Ovary (tissue), 10 donors: ENCODE measurements around the gene KATNIP. TPM values are rescaled to one million over a fixed set of nuclear protein-coding genes. Genes with fewer than 3 reads are reported as not detected.

Experiments
- DNase-seq, 5 donors: peaks; one replicate each; pipeline ENCODE4 v3.0.0-alpha.2; 2019 to 2020
- H3K27ac ChIP-seq, 2 donors: fragments of 200-600 bp; one replicate each; pipeline versions ENCODE4 v1.5.1 to v1.8.0; 2019 to 2022
- H3K27me3 ChIP-seq: fragments of 200-600 bp; one replicate; pipeline ENCODE4 v1.8.0; 2022
- H3K36me3 ChIP-seq: fragments of 200-600 bp; sonication (generic); one replicate; pipeline ENCODE4 v1.5.1; 2019
- H3K4me1 ChIP-seq: one replicate; pipeline ENCODE4 v1.8.1; 2013; ENCODE audit warnings: mild to moderate bottlenecking, moderate library complexity; ENCODE audit not compliant: insufficient read depth
- H3K4me3 ChIP-seq: fragments of 200-600 bp; sonication (generic); one replicate; pipeline ENCODE4 v1.5.1; 2017
- H3K9me3 ChIP-seq, 2 donors: fragments of 200-600 bp in 1 of 2; sonication (generic) in 1 of 2; one replicate each; pipeline versions ENCODE4 v1.5.1 to v1.8.1; 2013 to 2019; ENCODE audit warnings: mild to moderate bottlenecking in 1 of 2, moderate library complexity in 1 of 2
- EP300 ChIP-seq: sonication (generic); formaldehyde crosslinking; IDR thresholded peaks from one replicate; pipeline ENCODE4 v1.6.1; 2017; ENCODE audit warnings: antibody characterized with exemption
- POLR2A ChIP-seq: fragments of 450-650 bp; IDR thresholded peaks from one replicate; pipeline ENCODE4 v1.6.1; 2017; ENCODE audit warnings: antibody characterized with exemption, mild to moderate bottlenecking, moderate library complexity
- WGBS, 3 donors: extraction: QIAGEN DNeasy Blood & Tissue Kit in 1 of 3; methylation state at CpG; one replicate each; pipeline versions ENCODE4 v1.1.5 to v1.1.7; 2013 to 2017; 5-methylcytosine and 5-hydroxymethylcytosine counted together
- intact Hi-C, 4 donors: fragments of 100-400 bp; cut with DNase I; formaldehyde crosslinking; loops; one replicate each; pipeline versions ENCODE4 v1.11.0 to v1.15.1; 2022 to 2023
- long read RNA-seq, 3 donors: library from polyadenylated mRNA in 2 of 3; unstranded in 2 of 3; transcript quantifications; one replicate each; pipeline ENCODE4 v2.0.0 and lab custom pipeline, GENCODE V29; 2021 to 2026
- polyA plus RNA-seq, 2 donors: library from polyadenylated mRNA; stranded (reverse); fragments of 200-250 nt in 1 of 2; fragments of 350-450 nt in 1 of 2; fragmentation: Illumina TruSeq in 1 of 2; extraction: RNeasy Lipid Tissue Mini Kit (QIAGEN cat#74804) in 1 of 2; gene quantifications; one replicate each; pipeline ENCODE4 v1.2.3, GENCODE V29; 2013 to 2014
- total RNA-seq, 7 donors: library from RNA; depleted of rRNA in 2 of 7; stranded (reverse); fragments of >200 nt in 2 of 7; fragmentation: NEBNext Ultra II Directional in 3 of 7; extraction: Animal tissue kit (Norgen Biotek cat#: 25700) in 3 of 7; gene quantifications; one replicate each; pipeline versions ENCODE4 v1.1.0 to v1.2.4, GENCODE V29; 2016 to 2023
- TF ChIP-seq, protein P1 (sequence below), 3 donors: fragments of 450-650 bp in 2 of 3; fragments of 200-600 bp in 1 of 3; IDR thresholded peaks; one replicate each; pipeline versions ENCODE4 v1.5.1 to v1.8.0; 2016 to 2022; ENCODE audit warnings: antibody characterized with exemption in 3 of 3, mild to moderate bottlenecking in 1 of 3
- donor health status: DM: no; HTN: no; CAD: no; lungs with moderate emphysema.
- donor health status: DM: no; HTN: no; CAD: no.
- donor health status: Bipolar disorder and iron deficiency.
- donor health status: DM: yes; HTN: yes; CAD: no.
- donor health status: DM: no; HTN: no; CAD: no.
- donor health status: DM: yes; HTN: yes; CAD: no.

KATNIP gene
- 10 to 100 TPM; 11.0 to 32.9 (median 20.5) TPM for total RNA-seq
- polyA plus RNA-seq = 10 to 100 TPM in 1 of 2 donors, 1 to 10 TPM in 1; 8.4 to 11.7 TPM
- long read RNA-seq, donor 1, partial matches to known transcripts = 7 of 10 reads
- long read RNA-seq, donor 1, other reads (novel, unspliced or antisense) = 3 of 10 reads
- long read RNA-seq, donor 2, partial matches to known transcripts = 0 of 2 reads
- long read RNA-seq, donor 2, other reads (novel, unspliced or antisense) = 0 of 2 reads
- long read RNA-seq, donor 3, partial matches to known transcripts = 4 of 10 reads
- long read RNA-seq, donor 3, other reads (novel, unspliced or antisense) = 3 of 10 reads

DNA sequence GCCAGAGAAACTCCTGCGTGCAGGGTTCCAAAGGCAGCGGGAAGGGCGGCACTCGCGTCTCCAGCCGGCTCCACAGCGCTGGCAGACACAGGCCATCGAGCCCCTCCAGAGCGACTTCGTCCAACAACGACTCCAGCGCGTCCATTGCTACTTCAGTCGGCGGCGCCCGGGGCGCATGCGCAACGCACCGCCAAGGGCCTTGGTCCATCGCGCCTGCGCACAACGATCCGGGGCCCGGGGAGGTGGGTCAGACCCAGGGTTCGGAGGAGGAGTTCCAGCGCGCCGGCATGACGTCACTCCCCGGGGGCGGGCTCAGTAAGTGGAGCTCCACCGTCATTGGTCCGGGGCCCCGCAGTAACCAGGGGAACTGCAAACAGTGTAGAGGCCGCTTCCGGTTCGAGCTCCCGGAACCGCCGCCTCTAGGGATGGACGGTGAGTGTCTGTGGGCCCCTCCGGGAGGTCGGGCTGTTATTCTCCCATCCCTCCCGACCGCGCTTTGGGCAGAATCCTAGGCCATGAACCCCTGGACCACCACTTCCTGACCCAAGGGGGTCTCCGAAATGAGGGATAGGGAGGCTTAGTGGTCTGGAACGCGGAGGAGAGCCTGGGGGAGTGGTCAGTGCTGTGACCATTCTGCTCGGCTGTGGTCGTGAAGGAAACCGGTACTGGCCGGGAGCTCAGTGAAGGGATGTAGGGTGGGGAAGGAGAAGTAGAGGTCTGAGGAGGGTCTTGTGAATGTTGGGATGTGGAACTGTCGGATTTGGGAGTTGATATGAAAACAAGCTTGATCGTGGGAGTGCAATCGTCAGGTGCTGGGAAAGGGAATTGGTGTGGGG is at the start of gene KATNIP, which contains the start of gene GTF3C1:
KATNIP (plus strand) TSS at position 399 of the 836 bp plus-strand sequence; CDS start at position 426, 27 bp downstream.
GTF3C1 (minus strand) TSS at position 168 of the 836 bp plus-strand sequence; CDS start at position 145, 23 bp downstream.
- H3K27me3 ChIP-seq = no peaks in the 10 kb centered on the region
- intact Hi-C loops = no loop called here
- TF ChIP-seq, protein P1, sequence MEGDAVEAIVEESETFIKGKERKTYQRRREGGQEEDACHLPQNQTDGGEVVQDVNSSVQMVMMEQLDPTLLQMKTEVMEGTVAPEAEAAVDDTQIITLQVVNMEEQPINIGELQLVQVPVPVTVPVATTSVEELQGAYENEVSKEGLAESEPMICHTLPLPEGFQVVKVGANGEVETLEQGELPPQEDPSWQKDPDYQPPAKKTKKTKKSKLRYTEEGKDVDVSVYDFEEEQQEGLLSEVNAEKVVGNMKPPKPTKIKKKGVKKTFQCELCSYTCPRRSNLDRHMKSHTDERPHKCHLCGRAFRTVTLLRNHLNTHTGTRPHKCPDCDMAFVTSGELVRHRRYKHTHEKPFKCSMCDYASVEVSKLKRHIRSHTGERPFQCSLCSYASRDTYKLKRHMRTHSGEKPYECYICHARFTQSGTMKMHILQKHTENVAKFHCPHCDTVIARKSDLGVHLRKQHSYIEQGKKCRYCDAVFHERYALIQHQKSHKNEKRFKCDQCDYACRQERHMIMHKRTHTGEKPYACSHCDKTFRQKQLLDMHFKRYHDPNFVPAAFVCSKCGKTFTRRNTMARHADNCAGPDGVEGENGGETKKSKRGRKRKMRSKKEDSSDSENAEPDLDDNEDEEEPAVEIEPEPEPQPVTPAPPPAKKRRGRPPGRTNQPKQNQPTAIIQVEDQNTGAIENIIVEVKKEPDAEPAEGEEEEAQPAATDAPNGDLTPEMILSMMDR (IDR thresholded peaks at IDR 0.05) = no peak
- TF ChIP-seq POLR2A (peak; percentile 77), EP300 (no peak)

DNA sequence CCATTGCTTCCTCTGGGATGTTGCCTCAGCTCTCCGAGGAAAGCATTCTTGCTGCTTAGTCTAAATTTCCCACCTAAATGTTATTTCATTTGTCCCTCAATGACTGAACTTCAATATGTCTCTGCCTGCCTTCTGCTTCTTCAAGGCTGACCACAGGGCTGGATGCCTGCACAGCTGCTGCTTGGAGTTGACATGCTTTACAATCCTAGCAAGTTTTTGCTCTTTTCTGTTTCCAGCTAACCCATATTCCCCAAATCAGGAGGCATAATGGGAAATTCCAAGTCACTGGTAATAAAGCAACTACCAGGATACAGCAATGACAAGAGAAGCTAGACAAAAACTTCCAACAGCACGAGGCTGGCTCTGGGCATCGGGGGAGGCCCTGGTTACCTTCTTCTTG is 49.1 kb upstream of the KATNIP start:
- H3K4me1 ChIP-seq = peaks cover under 1% of the 10 kb centered on the region
- TF ChIP-seq EP300 = no peak
- TF ChIP-seq, protein P1 (IDR thresholded peaks at IDR 0.05) = no peak
- no peak for TF ChIP-seq POLR2A

More for the DNA sequence above, at the start of gene KATNIP, which contains the start of gene GTF3C1:
- Histone ChIP-seq H3K27ac (peak within 1 kb of the TSS in 1 of 2 donors; percentile 65), H3K4me1 (peaks cover 16% of the 10 kb centered on the region), H3K9me3 (no peaks in the 10 kb centered on the region), H3K4me3 (peak within 1 kb of the TSS; percentile 65), H3K36me3 (no peaks in the 10 kb centered on the region)
- peak; percentile 100 for DNase-seq
- 0 to 1% (median 0%) methylated on average over 48 to 59 of the region's 59 CpGs for WGBS, 3 donors

GRCh38 chr16:27503662-27504061 is 46.3 kb upstream of the KATNIP start:
- WGBS, 3 donors = 77 to 90% (median 89%) methylated on average over 5 of the region's 5 CpGs
- TF ChIP-seq, protein P1 (IDR thresholded peaks at IDR 0.05) = no peak
- TF ChIP-seq EP300 (no peak), POLR2A (no peak)
- Histone ChIP-seq H3K4me3 (no peak overlapping the region), H3K27ac (no peak overlapping the region), H3K36me3 (no peaks in the 10 kb centered on the region), H3K4me1 (no peaks in the 10 kb centered on the region), H3K27me3 (no peaks in the 10 kb centered on the region), H3K9me3 (no peaks in the 10 kb centered on the region)
- no peak for DNase-seq
- intact Hi-C loops = no loop called here

More for the DNA sequence above, 49.1 kb upstream of the KATNIP start:
- no peaks in the 10 kb centered on the region for H3K27me3 ChIP-seq
- H3K9me3 ChIP-seq = no peaks in the 10 kb centered on the region
- no peak for DNase-seq
- H3K4me3 ChIP-seq = no peak overlapping the region
- intact Hi-C loops = no loop called here
- WGBS, 3 donors = 82 to 86% (median 83%) methylated on average over 3 of the region's 3 CpGs
- H3K27ac ChIP-seq = no peak overlapping the region
- no peaks in the 10 kb centered on the region for H3K36me3 ChIP-seq
